ENCODE results near the gene KCNQ1. TPM values are rescaled to one million over a fixed set of nuclear protein-coding genes. Genes with fewer than 3 reads are reported as not detected.

The KCNQ1 gene
- total and polyA plus RNA-seq, 7 experiments from 2014 or later: 14.7 to 46.4 (median 36.9) TPM

GRCh38 chr11:2741006-2741376 is 296.2 kb downstream of the KCNQ1 start:
- POLR2A ChIA-PET: no interaction called here
- Histone ChIP-seq H3K27ac (ENCODE audit: low read depth, low read length) (no peak overlapping the region), H3K36me3 (ENCODE audit: control insufficient read depth in 2 of 3, insufficient read depth in 3 of 3, low read length in 3 of 3) (no peaks in the 10 kb centered on the region), H3K4me3 (ENCODE audit: low read length) (no peak overlapping the region), H3K27me3 (ENCODE audit: control insufficient read depth in 2 of 2, insufficient read depth in 2 of 2, low read length in 2 of 2) (no peaks in the 10 kb centered on the region), H3K4me1 (ENCODE audit: control insufficient read depth in 2 of 2, insufficient read depth in 2 of 2, low read length in 2 of 2) (no peaks in the 10 kb centered on the region), H3K9me3 (ENCODE audit: control insufficient read depth in 2 of 3, low read length in 3 of 3) (no peaks in the 10 kb centered on the region)
- Mint-ChIP-seq H3K4me1 (peaks cover 0 to 19% (median 0%) of the 10 kb centered on the region in 7 donors), H3K27ac (no peak overlapping the region), H3K27me3 (no peaks in the 10 kb centered on the region), H3K9me3 (no peaks in the 10 kb centered on the region), H3K36me3 (peaks cover 0 to 9% (median 0%) of the 10 kb centered on the region in 5 donors), H3K4me3 (no peak overlapping the region)
- ATAC-seq (no peak), DNase-seq (no peak)
- CTCF ChIA-PET: no interaction called here
- intact Hi-C loops (cut with micrococcal nuclease): no loop called here

GRCh38 chr11:2741377-2742131 is 296.7 kb downstream of the KCNQ1 start:
- no peak for DNase-seq
- CTCF ChIA-PET: no interaction called here

GRCh38 chr11:2742201-2742600 is 297.4 kb downstream of the KCNQ1 start:
- ChIA-PET POLR2A (no interaction called here), CTCF (no interaction called here)
- Mint-ChIP-seq H3K27me3 (no peaks in the 10 kb centered on the region), H3K4me3 (no peak overlapping the region), H3K4me1 (peaks cover 0 to 21% (median 0%) of the 10 kb centered on the region in 7 donors), H3K9me3 (no peaks in the 10 kb centered on the region), H3K36me3 (peaks cover 0 to 15% (median 0%) of the 10 kb centered on the region in 5 donors), H3K27ac (no peak overlapping the region)
- H3K4me1 ChIP-seq (ENCODE audit: control insufficient read depth in 2 of 2, insufficient read depth in 2 of 2, low read length in 2 of 2): no peaks in the 10 kb centered on the region
- H3K4me3 ChIP-seq (ENCODE audit: low read length): no peak overlapping the region
- H3K9me3 ChIP-seq (ENCODE audit: control insufficient read depth in 2 of 3, low read length in 3 of 3): no peaks in the 10 kb centered on the region
- DNase-seq (no peak), ATAC-seq (no peak)
- H3K27ac ChIP-seq (ENCODE audit: low read depth, low read length): no peak overlapping the region
- intact Hi-C loops (cut with micrococcal nuclease): no loop called here
- H3K27me3 ChIP-seq (ENCODE audit: control insufficient read depth in 2 of 2, insufficient read depth in 2 of 2, low read length in 2 of 2): no peaks in the 10 kb centered on the region
- H3K36me3 ChIP-seq (ENCODE audit: control insufficient read depth in 2 of 3, insufficient read depth in 3 of 3, low read length in 3 of 3): peaks cover 0 to 5% (median 0%) of the 10 kb centered on the region in 3 experiments

More at GRCh38 chr11:2741377-2742131, 296.7 kb downstream of the KCNQ1 start:
- ATAC-seq: no peak
- H3K4me3 Mint-ChIP-seq: no peak overlapping the region
- intact Hi-C loops (cut with micrococcal nuclease): no loop called here
- POLR2A ChIA-PET: no interaction called here
- Histone ChIP-seq H3K36me3 (ENCODE audit: control insufficient read depth in 2 of 3, insufficient read depth in 3 of 3, low read length in 3 of 3) (peaks cover 0 to 3% (median 0%) of the 10 kb centered on the region in 3 experiments), H3K4me1 (ENCODE audit: control insufficient read depth in 2 of 2, insufficient read depth in 2 of 2, low read length in 2 of 2) (no peaks in the 10 kb centered on the region), H3K4me3 (ENCODE audit: low read length) (no peak overlapping the region), H3K9me3 (ENCODE audit: control insufficient read depth in 2 of 3, low read length in 3 of 3) (no peaks in the 10 kb centered on the region), H3K27ac (ENCODE audit: low read depth, low read length) (no peak overlapping the region), H3K27me3 (ENCODE audit: control insufficient read depth in 2 of 2, insufficient read depth in 2 of 2, low read length in 2 of 2) (no peaks in the 10 kb centered on the region)
- H3K27ac Mint-ChIP-seq: peak overlapping the region in 1 of 9 donors; percentile 58
- H3K27me3 Mint-ChIP-seq: no peaks in the 10 kb centered on the region
- H3K4me1 Mint-ChIP-seq: peaks cover 0 to 19% (median 0%) of the 10 kb centered on the region in 7 donors
- peaks cover 0 to 13% (median 0%) of the 10 kb centered on the region in 5 donors for H3K36me3 Mint-ChIP-seq
- no peaks in the 10 kb centered on the region for H3K9me3 Mint-ChIP-seq

- Mint-ChIP-seq H3K4me3 (no peak overlapping the region), H3K36me3 (peaks cover 0 to 19% (median 3%) of the 10 kb centered on the region in 5 donors), H3K27me3 (no peaks in the 10 kb centered on the region), H3K27ac (no peak overlapping the region), H3K9me3 (no peaks in the 10 kb centered on the region), H3K4me1 (peaks cover 0 to 20% (median 0%) of the 10 kb centered on the region in 7 donors)
- H3K4me3 ChIP-seq (ENCODE audit: low read length): no peak overlapping the region
- H3K4me1 ChIP-seq (ENCODE audit: control insufficient read depth in 2 of 2, insufficient read depth in 2 of 2, low read length in 2 of 2): no peaks in the 10 kb centered on the region
- intact Hi-C loops (cut with micrococcal nuclease): no loop called here
- ChIA-PET POLR2A (no interaction called here), CTCF (no interaction called here)
- peaks cover 0 to 5% (median 0%) of the 10 kb centered on the region in 3 experiments for H3K36me3 ChIP-seq (ENCODE audit: control insufficient read depth in 2 of 3, insufficient read depth in 3 of 3, low read length in 3 of 3)
- no peaks in the 10 kb centered on the region for H3K27me3 ChIP-seq (ENCODE audit: control insufficient read depth in 2 of 2, insufficient read depth in 2 of 2, low read length in 2 of 2)
- H3K27ac ChIP-seq (ENCODE audit: low read depth, low read length): no peak overlapping the region
- no peaks in the 10 kb centered on the region for H3K9me3 ChIP-seq (ENCODE audit: control insufficient read depth in 2 of 3, low read length in 3 of 3)
- DNase-seq: no peak
- ATAC-seq: no peak
Observed at GRCh38 chr11:2742611-2743426, 298.0 kb downstream of the KCNQ1 start.

GRCh38 chr11:2743427-2744110 is 298.8 kb downstream of the KCNQ1 start:
- no peak for DNase-seq
- ATAC-seq: no peak
- Mint-ChIP-seq H3K36me3 (peaks cover 0 to 19% (median 3%) of the 10 kb centered on the region in 5 donors), H3K27me3 (no peaks in the 10 kb centered on the region), H3K9me3 (no peaks in the 10 kb centered on the region), H3K4me3 (no peak overlapping the region), H3K27ac (no peak overlapping the region), H3K4me1 (peaks cover 0 to 15% (median 0%) of the 10 kb centered on the region in 7 donors)
- peaks cover 0 to 5% (median 0%) of the 10 kb centered on the region in 3 experiments for H3K36me3 ChIP-seq (ENCODE audit: control insufficient read depth in 2 of 3, insufficient read depth in 3 of 3, low read length in 3 of 3)
- H3K27ac ChIP-seq (ENCODE audit: low read depth, low read length): no peak overlapping the region
- H3K4me1 ChIP-seq (ENCODE audit: control insufficient read depth in 2 of 2, insufficient read depth in 2 of 2, low read length in 2 of 2): no peaks in the 10 kb centered on the region
- intact Hi-C loops (cut with micrococcal nuclease): no loop called here
- H3K9me3 ChIP-seq (ENCODE audit: control insufficient read depth in 2 of 3, low read length in 3 of 3): no peaks in the 10 kb centered on the region
- H3K27me3 ChIP-seq (ENCODE audit: control insufficient read depth in 2 of 2, insufficient read depth in 2 of 2, low read length in 2 of 2): no peaks in the 10 kb centered on the region
- POLR2A ChIA-PET: no interaction called here
- CTCF ChIA-PET: no interaction called here
- H3K4me3 ChIP-seq (ENCODE audit: low read length): no peak overlapping the region

- Histone ChIP-seq H3K4me3 (ENCODE audit: low read length) (no peak overlapping the region), H3K27ac (ENCODE audit: low read depth, low read length) (no peak overlapping the region), H3K27me3 (ENCODE audit: control insufficient read depth in 2 of 2, insufficient read depth in 2 of 2, low read length in 2 of 2) (no peaks in the 10 kb centered on the region), H3K9me3 (ENCODE audit: control insufficient read depth in 2 of 3, low read length in 3 of 3) (no peaks in the 10 kb centered on the region), H3K36me3 (ENCODE audit: control insufficient read depth in 2 of 3, insufficient read depth in 3 of 3, low read length in 3 of 3) (peaks cover 0 to 5% (median 0%) of the 10 kb centered on the region in 3 experiments), H3K4me1 (ENCODE audit: control insufficient read depth in 2 of 2, insufficient read depth in 2 of 2, low read length in 2 of 2) (no peaks in the 10 kb centered on the region)
- H3K27ac Mint-ChIP-seq: no peak overlapping the region
- H3K4me3 Mint-ChIP-seq: no peak overlapping the region
- peaks cover 0 to 15% (median 0%) of the 10 kb centered on the region in 7 donors for H3K4me1 Mint-ChIP-seq
- ChIA-PET POLR2A (no interaction called here), CTCF (no interaction called here)
- ATAC-seq (no peak), DNase-seq (no peak)
- no peaks in the 10 kb centered on the region for H3K27me3 Mint-ChIP-seq
- peaks cover 0 to 19% (median 3%) of the 10 kb centered on the region in 5 donors for H3K36me3 Mint-ChIP-seq
- intact Hi-C loops (cut with micrococcal nuclease): no loop called here
- H3K9me3 Mint-ChIP-seq: no peaks in the 10 kb centered on the region
Observed at GRCh38 chr11:2744166-2744565, 299.4 kb downstream of the KCNQ1 start.

Data from naive thymus-derived CD4-positive, alpha-beta T cell (primary cell).